GM21717 (cell line): ENCODE data around the gene RFPL2.
"Not testable (repeated sequence)": the region's sequence is repeated elsewhere in the genome, so short reads cannot be mapped to it uniquely, and the experiment has no call there.

ENCODE experiments used
- ATAC-seq: cut with Tn5 transposase; IDR thresholded peaks from one replicate; pipeline ENCODE4 v1.9.1; 2021; ENCODE audit warnings: mild to moderate bottlenecking, moderate library complexity; ENCODE audit not compliant: unreplicated experiment

The RFPL2 gene

GRCh38 chr22:32206774-32207758 lies 2.2 kb upstream of the RFPL2 start:
- ATAC-seq, result no peak

- no peak for ATAC-seq
These were observed 1.3 kb upstream of the RFPL2 start for GRCh38 chr22:32205974-32206773.

- ATAC-seq, result no peak
These were observed 625 bp downstream of the RFPL2 start for GRCh38 chr22:32204040-32204855.

- ATAC-seq, result no peak
These were observed 1.5 kb downstream of the RFPL2 start for GRCh38 chr22:32203181-32204039.

GRCh38 chr22:32202539-32203180 lies 2.2 kb downstream of the RFPL2 start:
- ATAC-seq, result no peak

- ATAC-seq, result no peak
These were observed 2.7 kb downstream of the RFPL2 start for GRCh38 chr22:32202161-32202538.

- no peak for ATAC-seq
These were observed 4.1 kb downstream of the RFPL2 start for GRCh38 chr22:32200752-32201151.

- no peak for ATAC-seq
These were observed 4.9 kb downstream of the RFPL2 start for GRCh38 chr22:32199961-32200360.

- ATAC-seq, result no peak
These were observed 5.5 kb downstream of the RFPL2 start for GRCh38 chr22:32199341-32199740.

- ATAC-seq, result not testable (repeated sequence)
These were observed 7.2 kb downstream of the RFPL2 start for GRCh38 chr22:32197553-32198226.

- not testable (repeated sequence) for ATAC-seq
These were observed 9.0 kb downstream of the RFPL2 start for GRCh38 chr22:32195900-32196299.

GRCh38 chr22:32193346-32193745 lies 11.5 kb downstream of the RFPL2 start:
- ATAC-seq, result not testable (repeated sequence)

GRCh38 chr22:32191021-32191420 lies 13.9 kb downstream of the RFPL2 start:
- not testable (repeated sequence) for ATAC-seq

- ATAC-seq, result no peak
These were observed 19.1 kb downstream of the RFPL2 start for GRCh38 chr22:32185821-32186220.

- no peak for ATAC-seq
These were observed 21.2 kb downstream of the RFPL2 start for GRCh38 chr22:32183625-32184024.

- ATAC-seq, result no peak
These were observed 23.8 kb downstream of the RFPL2 start for GRCh38 chr22:32181043-32181442.

- ATAC-seq, result no peak
These were observed 27.6 kb downstream of the RFPL2 start for GRCh38 chr22:32177221-32177765.
